ENCODE measurements around the gene IL27RA.
"Not testable (repeated sequence)": the region's sequence is repeated elsewhere in the genome, so short reads cannot be mapped to it uniquely, and the experiment has no call there.

IL27RA gene

GRCh38 chr19:14048443-14049153 lies 17.0 kb downstream of the IL27RA start:
- no peak overlapping the region for H3K4me3 ChIP-seq (ENCODE audit: control insufficient read depth, low read depth, low read length)
- no peak for DNase-seq (ENCODE audit: low read depth)
- peak; percentile 89 for TF ChIP-seq CTCF (IDR thresholded peaks at IDR 0.05; ENCODE audit: control insufficient read depth, insufficient read depth, low read depth, low read length, missing control alignments)

- no peak for TF ChIP-seq CTCF (IDR thresholded peaks at IDR 0.05; ENCODE audit: control insufficient read depth, insufficient read depth, low read depth, low read length, missing control alignments)
- no peak overlapping the region for H3K4me3 ChIP-seq (ENCODE audit: control insufficient read depth, low read depth, low read length)
- DNase-seq (ENCODE audit: low read depth), result no peak
Observed at GRCh38 chr19:14050512-14050911, 18.9 kb downstream of the IL27RA start.

GRCh38 chr19:14050961-14051360 lies 19.4 kb downstream of the IL27RA start:
- DNase-seq (ENCODE audit: low read depth); H3K4me3 ChIP-seq (ENCODE audit: control insufficient read depth, low read depth, low read length): not testable (repeated sequence)

GRCh38 chr19:14051980-14052379 lies 20.4 kb downstream of the IL27RA start:
- DNase-seq (ENCODE audit: low read depth), result no peak
- no peak overlapping the region for H3K4me3 ChIP-seq (ENCODE audit: control insufficient read depth, low read depth, low read length)
- TF ChIP-seq CTCF (IDR thresholded peaks at IDR 0.05; ENCODE audit: control insufficient read depth, insufficient read depth, low read depth, low read length, missing control alignments), result no peak

- TF ChIP-seq CTCF (IDR thresholded peaks at IDR 0.05; ENCODE audit: control insufficient read depth, insufficient read depth, low read depth, low read length, missing control alignments), result no peak
- no peak for DNase-seq (ENCODE audit: low read depth)
- no peak overlapping the region for H3K4me3 ChIP-seq (ENCODE audit: control insufficient read depth, low read depth, low read length)
Observed at GRCh38 chr19:14052470-14052869, 20.9 kb downstream of the IL27RA start.

GRCh38 chr19:14053032-14053431 lies 21.5 kb downstream of the IL27RA start:
- no peak for TF ChIP-seq CTCF (IDR thresholded peaks at IDR 0.05; ENCODE audit: control insufficient read depth, insufficient read depth, low read depth, low read length, missing control alignments)
- no peak for DNase-seq (ENCODE audit: low read depth)
- no peak overlapping the region for H3K4me3 ChIP-seq (ENCODE audit: control insufficient read depth, low read depth, low read length)

GRCh38 chr19:14053500-14053899 lies 21.9 kb downstream of the IL27RA start:
- DNase-seq (ENCODE audit: low read depth), result no peak
- no peak overlapping the region for H3K4me3 ChIP-seq (ENCODE audit: control insufficient read depth, low read depth, low read length)
- TF ChIP-seq CTCF (IDR thresholded peaks at IDR 0.05; ENCODE audit: control insufficient read depth, insufficient read depth, low read depth, low read length, missing control alignments), result no peak

Measured in AG09309 (cell line).